Measurements from ENCODE around the gene ADAMTS17. TPM values are rescaled to one million over a fixed set of nuclear protein-coding genes. Genes with fewer than 3 reads are reported as not detected.

Gene ADAMTS17
- total RNA-seq, 1 donor from 2014 or later, result 0.06 TPM

DNA sequence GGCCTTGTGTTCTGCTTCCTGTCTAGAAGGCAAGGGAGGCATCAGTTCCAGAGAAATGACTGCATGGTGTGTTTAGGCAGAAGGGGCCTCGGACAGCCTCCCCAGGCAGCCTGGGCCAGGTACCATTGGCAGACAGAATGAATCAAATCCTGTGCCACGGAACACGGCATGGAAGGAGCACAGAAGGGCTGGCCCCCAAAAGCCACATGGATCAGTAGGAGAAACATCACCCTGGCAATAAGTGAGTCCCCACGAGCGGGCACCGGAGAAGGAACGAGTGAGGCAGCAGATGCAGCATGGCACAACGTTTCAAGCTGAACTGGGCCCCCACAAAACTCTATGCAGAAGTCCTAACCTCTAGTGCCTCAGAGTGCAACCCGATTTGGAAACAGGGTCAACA lies 223.2 kb downstream of the ADAMTS17 start:
- DNase-seq (ENCODE audit: low read depth), result no peak
- TF ChIP-seq, protein P1, sequence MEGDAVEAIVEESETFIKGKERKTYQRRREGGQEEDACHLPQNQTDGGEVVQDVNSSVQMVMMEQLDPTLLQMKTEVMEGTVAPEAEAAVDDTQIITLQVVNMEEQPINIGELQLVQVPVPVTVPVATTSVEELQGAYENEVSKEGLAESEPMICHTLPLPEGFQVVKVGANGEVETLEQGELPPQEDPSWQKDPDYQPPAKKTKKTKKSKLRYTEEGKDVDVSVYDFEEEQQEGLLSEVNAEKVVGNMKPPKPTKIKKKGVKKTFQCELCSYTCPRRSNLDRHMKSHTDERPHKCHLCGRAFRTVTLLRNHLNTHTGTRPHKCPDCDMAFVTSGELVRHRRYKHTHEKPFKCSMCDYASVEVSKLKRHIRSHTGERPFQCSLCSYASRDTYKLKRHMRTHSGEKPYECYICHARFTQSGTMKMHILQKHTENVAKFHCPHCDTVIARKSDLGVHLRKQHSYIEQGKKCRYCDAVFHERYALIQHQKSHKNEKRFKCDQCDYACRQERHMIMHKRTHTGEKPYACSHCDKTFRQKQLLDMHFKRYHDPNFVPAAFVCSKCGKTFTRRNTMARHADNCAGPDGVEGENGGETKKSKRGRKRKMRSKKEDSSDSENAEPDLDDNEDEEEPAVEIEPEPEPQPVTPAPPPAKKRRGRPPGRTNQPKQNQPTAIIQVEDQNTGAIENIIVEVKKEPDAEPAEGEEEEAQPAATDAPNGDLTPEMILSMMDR (conservative IDR thresholded peaks at IDR 0.05; ENCODE audit: low read depth, low read length), result no peak
- H3K4me3 ChIP-seq (ENCODE audit: low read depth, low read length), result no peak overlapping the region

DNA sequence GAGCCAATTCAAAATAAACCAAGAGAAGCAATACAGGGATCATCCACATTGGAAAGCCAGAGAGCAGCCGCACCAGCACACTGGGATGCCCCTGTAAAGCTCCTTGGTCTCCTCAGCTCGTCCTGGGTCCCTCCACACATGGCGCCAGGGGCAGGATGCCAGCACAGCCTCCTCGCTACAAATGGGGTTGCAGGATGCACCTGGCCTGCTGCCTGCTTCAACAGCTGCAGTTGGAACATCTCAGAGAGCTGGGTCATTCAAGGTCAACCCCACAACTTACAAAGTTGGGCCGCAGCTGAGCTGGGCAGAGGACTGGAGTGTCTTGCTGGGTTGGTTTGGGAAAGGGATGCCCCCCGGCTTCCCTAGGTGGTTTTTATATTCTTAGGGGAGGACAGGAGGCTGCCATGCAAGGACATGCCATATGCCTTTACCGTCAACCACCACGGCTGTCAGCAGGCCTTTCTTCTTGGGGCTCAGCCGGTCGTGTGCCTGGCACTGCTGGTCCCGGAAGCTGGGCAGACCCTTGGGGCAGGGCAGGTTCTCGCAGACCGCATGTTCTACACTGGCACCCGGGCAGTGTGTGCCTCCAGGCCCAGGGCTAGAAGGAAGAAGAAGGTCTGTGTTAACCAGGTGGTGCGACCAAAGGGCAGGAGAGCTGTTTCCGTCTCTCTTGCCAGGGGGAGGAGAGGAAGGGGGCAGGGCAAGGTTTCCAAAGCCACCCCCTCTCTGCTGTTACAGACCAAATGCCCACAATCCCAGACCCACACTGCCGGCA lies 225.2 kb downstream of the ADAMTS17 start:
- no peak for DNase-seq (ENCODE audit: low read depth)
- no peak overlapping the region for H3K4me3 ChIP-seq (ENCODE audit: low read depth, low read length)
- TF ChIP-seq, protein P1 (conservative IDR thresholded peaks at IDR 0.05; ENCODE audit: low read depth, low read length), result no peak

DNA sequence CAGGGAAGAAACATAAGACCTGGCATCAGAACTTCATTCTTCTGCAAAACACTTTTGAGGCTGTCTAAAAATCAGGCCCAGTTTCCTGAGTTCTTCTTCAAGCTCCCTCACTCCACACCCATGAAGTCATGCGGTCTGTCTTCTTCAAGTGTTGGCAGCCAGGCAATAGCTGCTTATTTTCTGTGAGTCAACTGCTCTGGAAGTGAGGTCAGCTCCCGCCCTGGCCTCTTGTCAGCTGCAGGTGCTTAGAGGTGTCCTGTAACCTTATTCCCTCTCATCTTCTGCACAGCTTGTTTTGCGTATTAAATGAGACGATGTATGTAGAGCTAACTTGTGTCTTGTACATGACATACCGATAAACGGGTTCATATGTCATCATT lies 226.1 kb downstream of the ADAMTS17 start:
- DNase-seq (ENCODE audit: low read depth), result no peak
- TF ChIP-seq, protein P1 (conservative IDR thresholded peaks at IDR 0.05; ENCODE audit: low read depth, low read length), result no peak
- H3K4me3 ChIP-seq (ENCODE audit: low read depth, low read length), result no peak overlapping the region

DNA sequence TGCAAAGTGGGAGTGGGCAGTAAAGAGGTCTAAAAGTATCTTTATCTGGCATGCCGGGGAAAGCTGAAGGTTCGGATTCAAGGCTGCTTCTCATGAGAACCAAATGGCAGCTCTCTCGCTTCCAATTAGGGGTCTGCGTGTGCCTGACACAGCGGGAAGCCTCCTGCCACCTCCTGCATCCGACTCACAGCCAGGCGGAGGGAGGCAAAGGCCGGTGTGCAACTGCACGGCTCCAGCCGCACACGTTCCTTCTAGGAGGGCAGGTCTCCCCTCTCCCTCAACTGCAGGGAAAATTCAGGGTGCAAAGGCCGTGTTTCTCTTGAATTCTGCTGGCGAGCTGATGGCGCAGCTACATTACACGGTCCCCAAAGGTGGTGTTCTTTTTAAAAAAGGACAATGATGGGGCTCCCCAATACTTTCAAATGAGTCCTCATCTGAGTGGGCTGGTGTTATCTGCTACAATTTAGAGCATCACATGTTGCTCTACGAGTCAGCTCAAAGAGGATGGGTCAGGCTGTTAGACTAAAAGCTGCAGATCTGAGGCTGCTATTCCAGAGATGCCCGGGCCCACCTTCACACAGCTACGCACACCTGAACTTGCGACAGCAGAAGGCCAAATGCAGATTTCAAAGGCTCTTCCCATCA lies 226.6 kb downstream of the ADAMTS17 start:
- TF ChIP-seq, protein P1 (conservative IDR thresholded peaks at IDR 0.05; ENCODE audit: low read depth, low read length), result no peak
- H3K4me3 ChIP-seq (ENCODE audit: low read depth, low read length), result no peak overlapping the region
- DNase-seq (ENCODE audit: low read depth), result no peak

DNA sequence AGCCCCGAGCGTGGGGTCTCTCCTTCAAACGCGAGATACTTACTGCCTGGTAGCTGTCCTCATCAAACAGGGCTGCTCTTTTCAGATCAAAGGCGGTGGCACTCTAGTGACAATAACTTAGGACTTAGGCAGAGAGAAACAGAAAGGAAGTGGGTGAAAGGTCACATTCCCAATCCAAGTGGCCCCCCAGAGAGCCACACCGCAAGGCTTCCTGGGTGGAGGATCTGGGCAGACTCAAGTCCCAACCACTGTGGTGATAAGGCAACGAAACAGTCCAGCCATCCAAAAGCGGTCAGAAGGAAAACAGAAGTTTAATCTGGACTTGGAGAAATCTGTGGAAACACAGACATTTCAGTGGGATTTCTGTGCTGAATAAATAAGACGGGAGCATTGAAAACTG lies 227.2 kb downstream of the ADAMTS17 start:
- TF ChIP-seq, protein P1 (conservative IDR thresholded peaks at IDR 0.05; ENCODE audit: low read depth, low read length), result no peak
- H3K4me3 ChIP-seq (ENCODE audit: low read depth, low read length), result no peak overlapping the region
- DNase-seq (ENCODE audit: low read depth), result no peak

DNA sequence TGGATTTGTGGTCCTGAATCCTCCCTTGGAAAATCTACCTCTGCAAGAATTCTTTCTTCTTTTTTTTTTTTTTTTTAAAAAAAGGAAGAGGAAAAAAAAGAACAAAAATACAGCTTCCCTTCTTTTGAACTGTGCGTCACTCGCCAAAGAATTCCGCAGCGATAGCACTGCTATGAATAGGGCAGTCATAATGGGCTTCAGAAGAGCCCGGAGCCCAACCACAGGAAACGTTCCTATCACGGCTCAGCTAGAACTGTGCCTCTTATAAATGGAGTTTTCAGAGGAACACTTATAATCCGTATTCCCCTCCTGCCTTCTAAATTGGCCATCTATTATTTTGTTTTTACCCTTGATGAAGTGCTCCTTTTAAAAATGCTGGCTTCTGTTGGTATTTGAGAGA lies 227.7 kb downstream of the ADAMTS17 start:
- no peak for DNase-seq (ENCODE audit: low read depth)
- TF ChIP-seq, protein P1 (conservative IDR thresholded peaks at IDR 0.05; ENCODE audit: low read depth, low read length), result no peak
- no peak overlapping the region for H3K4me3 ChIP-seq (ENCODE audit: low read depth, low read length)
